ENCODE data around the gene AWAT2.

Gene AWAT2

GRCh38 chrX:69996113-69996468, 53.6 kb downstream of the AWAT2 start:
- no peak for DNase-seq (ENCODE audit: low spot score)

DNA sequence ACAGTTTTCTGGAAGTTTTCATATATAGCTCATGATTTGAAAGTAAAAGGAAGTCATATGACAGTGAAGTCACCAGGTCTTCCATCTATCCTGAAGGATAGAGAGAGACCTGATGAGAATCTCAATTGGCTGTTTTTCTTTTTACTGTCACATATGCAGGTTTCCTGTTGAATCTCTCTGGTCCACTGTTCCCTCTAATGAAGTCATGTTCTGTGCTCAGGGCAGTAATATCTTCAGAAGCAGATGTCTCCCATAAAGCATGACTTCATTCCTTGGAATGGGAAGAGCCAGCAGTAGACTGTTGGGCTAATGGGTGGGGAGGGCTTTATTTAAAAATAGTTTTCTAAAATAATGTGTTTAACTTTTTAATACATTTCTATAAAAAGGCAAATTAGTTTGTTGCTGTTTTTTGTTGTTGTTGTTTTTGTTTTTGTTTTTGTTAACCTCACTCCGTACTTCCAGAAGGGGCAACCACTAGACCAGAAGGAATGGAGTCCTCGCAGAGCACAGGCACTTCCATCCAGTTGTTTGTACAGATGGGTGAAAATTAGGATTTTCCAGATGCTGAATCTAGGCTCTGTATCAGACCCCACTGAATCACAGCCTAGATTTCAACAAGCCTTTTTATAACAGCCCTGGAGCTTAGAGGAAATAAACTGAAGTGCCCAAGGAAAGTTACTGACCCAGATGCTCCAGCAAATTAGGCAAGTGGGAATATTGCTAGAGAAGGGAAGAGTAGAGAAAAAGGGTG, 54.2 kb downstream of the AWAT2 start:
- DNase-seq (ENCODE audit: low spot score), result no peak

- no peak for DNase-seq (ENCODE audit: low spot score)
These were observed 56.2 kb downstream of the AWAT2 start for GRCh38 chrX:69993494-69993893.

GRCh38 chrX:69991685-69992084, 58.1 kb downstream of the AWAT2 start:
- DNase-seq (ENCODE audit: low spot score), result no peak
